Upper lobe of left lung (tissue), 6 donors: ENCODE data around the gene KPNA3. TPM values are rescaled to one million over a fixed set of nuclear protein-coding genes. Genes with fewer than 3 reads are reported as not detected.

Source experiments
- ATAC-seq, 2 donors: fragments of 200-7000 bp; cut with Tn5 transposase; one replicate each; pipeline ENCODE4 v1.9.1; 2022; ENCODE audit warnings: mild to moderate bottlenecking in 2 of 2, moderate library complexity in 2 of 2; ENCODE audit not compliant: low FRiP score in 2 of 2
- DNase-seq, 2 donors: peaks; one replicate each; pipeline ENCODE4 v3.0.0-alpha.2; 2019 to 2020
- H3K27ac ChIP-seq, 4 donors: fragments of 200-600 bp; sonication (generic); one replicate each; pipeline ENCODE4 v1.5.1; 2016 to 2019
- H3K27me3 ChIP-seq, 4 donors: fragments of 200-600 bp; sonication (generic); one replicate each; pipeline ENCODE4 v1.5.1; 2017 to 2019
- H3K36me3 ChIP-seq, 4 donors: fragments of 200-600 bp; sonication (generic); one replicate each; pipeline ENCODE4 v1.5.1; 2016 to 2019
- H3K4me1 ChIP-seq, 4 donors: fragments of 200-600 bp; sonication (generic); one replicate each; pipeline ENCODE4 v1.5.1; 2018 to 2019
- H3K4me3 ChIP-seq, 4 donors: fragments of 200-600 bp; sonication (generic); one replicate each; pipeline ENCODE4 v1.5.1; 2017 to 2019; ENCODE audit warnings: mild to moderate bottlenecking in 2 of 4, moderate library complexity in 1 of 4
- H3K9me3 ChIP-seq, 4 donors: fragments of 200-600 bp; sonication (generic); one replicate each; pipeline ENCODE4 v1.5.1; 2018 to 2019
- CTCF ChIP-seq, 6 experiments: fragments of 450-650 bp in 4 of 6; fragments of 200-600 bp in 2 of 6; sonication (generic) in 2 of 6; IDR thresholded peaks; one replicate each; pipeline ENCODE4 v1.5.1; 2016 to 2019; ENCODE audit warnings: antibody characterized with exemption in 6 of 6
- EP300 ChIP-seq, 4 donors: sonication (generic); formaldehyde crosslinking; IDR thresholded peaks; one replicate each; pipeline ENCODE4 v1.5.1; 2017; ENCODE audit warnings: antibody characterized with exemption in 4 of 4, control low read depth in 2 of 4
- POLR2A ChIP-seq, 4 donors: fragments of 450-650 bp; IDR thresholded peaks; one replicate each; pipeline ENCODE4 v1.5.1; 2016 to 2017; ENCODE audit warnings: antibody characterized with exemption in 4 of 4, mild to moderate bottlenecking in 2 of 4
- POLR2AphosphoS5 ChIP-seq, 2 donors: sonication (generic); formaldehyde crosslinking; IDR thresholded peaks; one replicate each; pipeline ENCODE4 v1.5.1; 2017; ENCODE audit warnings: antibody characterized with exemption in 2 of 2
- WGBS, 2 donors: methylation state at CpG; one replicate each; pipeline ENCODE4 v1.1.5; 2017 to 2018; 5-methylcytosine and 5-hydroxymethylcytosine counted together
- total RNA-seq, 6 donors: library from RNA; depleted of rRNA in 4 of 6; stranded (reverse); fragments of >200 nt in 4 of 6; gene quantifications; one replicate each; pipeline versions ENCODE4 v1.1.0 to v1.2.1, GENCODE V29; 2016 to 2021
- donor health status: DM: no; HTN: no; CAD: no; lungs with moderate emphysema.
- donor health status: DM: no; HTN: yes; CAD: no; lungs with severe emphysema.

The KPNA3 gene
- total RNA-seq, 6 donors from 2014 or later: 14.2 to 51.3 (median 29.1) TPM

GRCh38 chr13:49838989-49839388, 46.5 kb upstream of the KPNA3 start:
- no peaks in the 10 kb centered on the region for H3K4me1 ChIP-seq
- 92 to 96% methylated on average over 4 of the region's 4 CpGs for WGBS, 2 donors
- no peak overlapping the region for H3K27ac ChIP-seq
- DNase-seq: no peak
- H3K4me3 ChIP-seq: no peak overlapping the region
- no peak for ATAC-seq
- no peaks in the 10 kb centered on the region for H3K36me3 ChIP-seq
- TF ChIP-seq POLR2A (IDR thresholded peaks at IDR 0.05): no peak
- no peak for TF ChIP-seq EP300 (IDR thresholded peaks at IDR 0.05)
- no peak for TF ChIP-seq CTCF (IDR thresholded peaks at IDR 0.05)
- TF ChIP-seq POLR2AphosphoS5 (IDR thresholded peaks at IDR 0.05): no peak
- H3K27me3 ChIP-seq: no peaks in the 10 kb centered on the region
- no peaks in the 10 kb centered on the region for H3K9me3 ChIP-seq

GRCh38 chr13:49836516-49836915, 44.0 kb upstream of the KPNA3 start:
- TF ChIP-seq POLR2AphosphoS5 (IDR thresholded peaks at IDR 0.05) (no peak), CTCF (IDR thresholded peaks at IDR 0.05) (no peak), EP300 (IDR thresholded peaks at IDR 0.05) (no peak), POLR2A (IDR thresholded peaks at IDR 0.05) (no peak)
- no peaks in the 10 kb centered on the region for H3K36me3 ChIP-seq
- no peak for ATAC-seq
- H3K9me3 ChIP-seq: no peaks in the 10 kb centered on the region
- no peak overlapping the region for H3K4me3 ChIP-seq
- H3K27ac ChIP-seq: no peak overlapping the region
- WGBS, 2 donors: 68 to 73% methylated on average over 5 of the region's 5 CpGs
- DNase-seq: peak in 1 of 2 donors; percentile 25
- H3K4me1 ChIP-seq: no peaks in the 10 kb centered on the region
- no peaks in the 10 kb centered on the region for H3K27me3 ChIP-seq

GRCh38 chr13:49833402-49833801, 40.9 kb upstream of the KPNA3 start:
- ATAC-seq: no peak
- Histone ChIP-seq H3K27ac (no peak overlapping the region), H3K4me1 (no peaks in the 10 kb centered on the region), H3K36me3 (no peaks in the 10 kb centered on the region), H3K4me3 (no peak overlapping the region), H3K27me3 (no peaks in the 10 kb centered on the region), H3K9me3 (no peaks in the 10 kb centered on the region)
- DNase-seq: no peak
- 90 to 100% methylated on average over 3 to 5 of the region's 5 CpGs for WGBS, 2 donors
- TF ChIP-seq POLR2AphosphoS5 (IDR thresholded peaks at IDR 0.05) (no peak), CTCF (IDR thresholded peaks at IDR 0.05) (no peak), EP300 (IDR thresholded peaks at IDR 0.05) (no peak), POLR2A (IDR thresholded peaks at IDR 0.05) (no peak)

GRCh38 chr13:49831455-49831854, 39.0 kb upstream of the KPNA3 start:
- WGBS, 2 donors: 42 to 51% methylated on average over 4 of the region's 4 CpGs

More at GRCh38 chr13:49831455-49831854, 39.0 kb upstream of the KPNA3 start:
- ATAC-seq: no peak
- no peak overlapping the region for H3K27ac ChIP-seq
- no peaks in the 10 kb centered on the region for H3K36me3 ChIP-seq
- H3K27me3 ChIP-seq: no peaks in the 10 kb centered on the region
- H3K4me3 ChIP-seq: no peak overlapping the region
- H3K9me3 ChIP-seq: no peaks in the 10 kb centered on the region
- no peak for DNase-seq
- H3K4me1 ChIP-seq: no peaks in the 10 kb centered on the region
- no peak for TF ChIP-seq EP300 (IDR thresholded peaks at IDR 0.05)
- no peak for TF ChIP-seq CTCF (IDR thresholded peaks at IDR 0.05)
- no peak for TF ChIP-seq POLR2AphosphoS5 (IDR thresholded peaks at IDR 0.05)
- no peak for TF ChIP-seq POLR2A (IDR thresholded peaks at IDR 0.05)
